Ishikawa (cell line): Measurements from ENCODE around the gene C2CD2L.

Experiments used
- CEBPB ChIP-seq: IDR thresholded peaks from 2 replicates; pipeline ENCODE4 v1.6.1; 2012
- EGR1 ChIP-seq: IDR thresholded peaks from 2 replicates; pipeline ENCODE4 v1.6.1; 2012
- FOXM1 ChIP-seq: IDR thresholded peaks from 2 replicates; pipeline ENCODE4 v1.6.1; 2012; ENCODE audit warnings: low read depth, borderline replicate concordance
- TAF1 ChIP-seq: IDR thresholded peaks from 2 replicates; pipeline ENCODE4 v1.6.1; 2012; ENCODE audit warnings: low read depth, mild to moderate bottlenecking
- TCF12 ChIP-seq: IDR thresholded peaks from 2 replicates; pipeline ENCODE4 v1.6.1; 2012; ENCODE audit warnings: low read depth
- TEAD4 ChIP-seq: IDR thresholded peaks from 2 replicates; pipeline ENCODE4 v1.6.1; 2012
- YY1 ChIP-seq: IDR thresholded peaks from 2 replicates; pipeline ENCODE4 v1.6.1; 2012; ENCODE audit warnings: low read depth
- ZBTB7A ChIP-seq: IDR thresholded peaks from 2 replicates; pipeline ENCODE4 v1.6.1; 2012; ENCODE audit warnings: low read depth

DNA sequence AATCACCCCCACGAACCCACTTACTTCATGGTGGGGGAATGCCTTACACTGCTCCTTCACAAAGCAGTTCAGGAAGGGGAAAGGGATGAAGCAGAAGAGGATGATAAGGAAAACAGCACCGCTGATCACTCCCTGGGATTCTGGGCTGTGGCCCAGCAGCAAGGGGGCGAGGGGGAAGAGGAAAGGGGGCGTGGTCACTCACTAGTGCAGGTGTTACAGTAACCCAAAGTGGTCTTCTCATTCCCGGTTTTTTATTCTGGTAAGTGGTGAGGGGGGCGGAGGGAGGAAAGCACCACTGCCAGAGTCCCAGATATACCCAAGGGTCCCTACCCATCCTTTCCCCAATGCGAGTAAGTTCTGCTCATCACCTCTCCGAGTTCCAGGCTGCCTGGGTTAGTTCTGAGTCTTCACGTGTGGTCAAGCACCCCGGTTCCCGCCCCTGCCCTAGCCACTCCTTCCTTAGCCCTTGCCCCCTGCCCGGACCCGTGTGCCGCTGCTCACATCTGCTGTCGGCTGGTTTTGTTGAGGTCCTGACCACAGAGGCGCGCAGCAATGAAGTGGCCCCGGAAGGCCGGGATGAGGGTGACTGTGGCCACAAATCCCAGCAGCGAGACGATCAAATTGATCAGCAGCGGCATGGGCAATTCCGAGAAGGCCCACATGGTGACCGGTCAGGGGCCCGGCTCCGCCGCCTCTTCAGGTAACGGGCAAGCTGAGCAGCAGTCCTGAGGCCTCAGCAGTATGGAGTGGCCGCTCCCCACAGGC, 6.0 kb upstream of the C2CD2L start:
- TF ChIP-seq ZBTB7A (no peak), YY1 (no peak), TCF12 (no peak), CEBPB (no peak), FOXM1 (no peak), TEAD4 (no peak), EGR1 (no peak), TAF1 (no peak)
